GM18858 (cell line): ENCODE data around the gene TCF15.

Experiments
- ATAC-seq: cut with Tn5 transposase; IDR thresholded peaks from one replicate; pipeline ENCODE4 v1.9.1; 2021; ENCODE audit not compliant: unreplicated experiment

TCF15 gene, protein sequence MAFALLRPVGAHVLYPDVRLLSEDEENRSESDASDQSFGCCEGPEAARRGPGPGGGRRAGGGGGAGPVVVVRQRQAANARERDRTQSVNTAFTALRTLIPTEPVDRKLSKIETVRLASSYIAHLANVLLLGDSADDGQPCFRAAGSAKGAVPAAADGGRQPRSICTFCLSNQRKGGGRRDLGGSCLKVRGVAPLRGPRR

DNA sequence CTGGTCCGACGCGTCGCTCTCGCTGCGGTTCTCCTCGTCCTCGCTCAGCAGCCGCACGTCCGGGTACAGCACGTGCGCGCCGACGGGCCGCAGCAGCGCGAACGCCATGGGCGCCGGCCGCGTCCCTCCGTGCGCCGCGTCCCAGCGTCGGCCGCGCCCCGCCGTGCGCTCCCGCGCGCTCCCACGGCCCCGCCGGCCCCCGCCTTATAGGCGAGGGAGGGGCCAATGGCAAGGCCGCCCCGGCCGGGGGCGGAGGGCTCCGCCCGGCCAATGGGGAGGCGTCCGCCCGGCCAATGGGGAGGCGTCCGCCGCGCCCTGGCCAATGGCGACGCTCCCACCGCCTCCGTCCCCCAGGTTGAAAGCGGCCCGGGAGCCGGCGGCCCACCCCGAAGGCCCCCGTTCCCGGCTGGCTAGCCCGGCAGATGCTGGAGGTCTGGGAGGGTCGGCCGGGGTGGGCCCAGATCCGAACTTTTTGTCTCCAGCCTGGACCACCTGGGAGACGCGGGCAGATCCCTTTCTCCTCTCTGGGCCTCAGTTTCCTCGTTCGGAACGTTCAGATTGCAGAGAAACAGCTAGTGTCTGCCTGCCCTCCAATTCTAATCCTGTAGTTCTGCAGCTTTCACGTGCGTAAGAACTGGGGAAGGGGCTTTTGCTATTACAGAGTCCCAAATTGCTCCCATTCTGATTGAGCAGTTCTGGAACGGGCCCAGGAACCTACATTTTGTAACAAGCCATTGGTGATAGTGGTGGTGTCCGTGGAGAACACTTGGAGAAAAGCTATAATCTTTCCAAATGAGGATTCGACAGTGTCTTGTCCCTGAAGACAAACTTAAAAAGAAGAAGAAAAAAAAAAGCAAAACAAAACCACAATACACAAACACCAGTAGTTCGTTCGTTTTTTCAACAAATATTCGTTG lies at the start of gene TCF15:
Gene TCF15 (minus strand): TSS at position 180 of the 917 bp plus-strand sequence. CDS start 72 bp downstream, at position 108.
- ATAC-seq, result no peak

DNA sequence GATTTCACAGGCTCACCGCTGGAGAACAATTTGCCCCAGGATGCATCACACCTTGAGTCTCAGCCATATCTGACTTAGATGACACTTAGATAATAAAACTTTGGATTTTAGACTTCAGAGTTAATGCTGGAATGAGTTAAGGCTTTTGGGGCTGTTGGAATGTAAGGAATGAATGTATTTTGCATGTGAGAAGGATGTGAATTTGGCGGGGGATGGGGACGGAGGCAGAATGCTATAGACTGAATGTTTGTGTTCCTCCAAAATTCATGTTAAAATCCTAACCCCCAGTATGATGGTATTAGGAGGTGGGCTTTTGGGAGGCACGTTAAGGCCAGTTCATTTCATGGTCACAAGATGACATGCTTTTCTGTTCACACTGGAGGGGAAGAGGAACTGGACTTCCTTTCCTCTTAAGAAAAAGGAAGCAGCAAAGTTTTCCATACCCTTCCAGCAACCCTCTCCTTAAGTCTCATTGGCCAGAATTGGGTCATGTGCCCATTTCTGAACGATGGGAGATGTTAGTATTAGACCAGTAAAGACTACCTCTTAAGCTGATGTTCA lies 48.7 kb upstream of the TCF15 start:
- ATAC-seq, result no peak

- no peak for ATAC-seq
These were observed 48.1 kb upstream of the TCF15 start for GRCh38 chr20:658202-658601.

DNA sequence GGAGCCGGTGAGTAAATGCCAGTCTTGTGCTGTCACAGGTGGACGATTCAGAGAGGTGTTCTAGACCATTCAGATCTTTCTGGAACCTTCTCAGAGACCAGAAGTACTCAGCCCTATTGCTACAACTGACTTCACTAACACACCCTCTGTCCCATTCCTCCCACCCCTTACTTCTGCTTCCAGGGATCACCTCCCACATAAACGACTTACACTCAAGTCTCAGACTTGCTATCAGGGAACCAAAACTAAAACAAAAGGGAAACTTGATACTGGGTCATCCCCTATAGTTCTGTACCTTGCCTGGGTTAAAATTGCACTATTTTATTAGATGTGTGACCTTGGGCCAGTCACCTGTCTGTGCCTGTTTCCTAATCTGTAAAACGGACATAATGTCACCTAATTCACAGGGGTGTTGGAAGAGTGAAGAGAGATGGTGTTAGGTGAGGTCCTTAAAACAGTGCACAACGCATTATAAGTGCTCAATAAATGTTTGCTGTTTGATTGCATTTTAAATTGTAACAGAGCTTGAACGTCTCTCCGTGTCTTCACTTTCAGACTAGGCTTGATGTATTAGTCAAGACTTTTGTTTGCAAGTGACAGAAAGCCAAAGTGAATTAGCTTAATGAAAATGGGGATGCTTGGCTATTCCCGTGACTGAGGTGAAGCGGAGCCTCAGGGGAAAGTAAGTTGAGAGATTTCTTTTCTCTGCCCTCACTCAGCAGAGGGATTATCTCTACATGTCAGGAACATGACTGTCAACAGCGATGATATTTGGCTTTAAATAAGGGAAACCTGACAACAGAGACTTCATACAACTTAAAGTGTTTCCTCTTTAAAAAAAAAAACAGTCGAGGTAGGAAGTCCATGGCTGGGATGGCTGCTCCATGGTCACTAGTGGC lies 45.9 kb upstream of the TCF15 start:
- ATAC-seq, result no peak

GRCh38 chr20:654417-654750 lies 44.3 kb upstream of the TCF15 start:
- no peak for ATAC-seq

- ATAC-seq, result no peak
These were observed 43.7 kb upstream of the TCF15 start for GRCh38 chr20:653590-654416.

DNA sequence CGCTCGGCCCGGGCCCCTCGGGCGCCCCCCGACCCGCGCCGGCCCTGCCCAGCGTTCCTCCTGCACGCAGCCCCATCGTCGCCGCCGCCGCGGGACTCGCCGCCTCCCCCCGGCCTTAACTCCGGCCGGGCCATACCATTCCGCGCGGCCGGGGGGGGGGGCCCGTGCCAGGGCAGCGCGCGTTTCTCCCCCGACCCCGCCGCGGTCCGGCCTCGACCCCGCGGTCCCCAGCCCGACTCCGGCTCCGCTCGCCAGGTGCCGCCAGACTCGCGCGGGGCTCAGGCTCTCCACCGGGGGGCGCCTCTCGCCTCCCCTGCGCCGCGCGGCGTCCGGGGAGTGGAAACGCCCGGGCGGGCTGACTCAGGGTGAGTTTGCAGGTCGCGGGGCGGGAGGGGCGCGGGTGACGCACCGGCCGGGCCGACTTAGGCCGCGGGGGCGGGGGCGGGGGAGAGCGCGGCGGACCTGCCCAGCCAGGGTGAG lies 43.0 kb upstream of the TCF15 start, which contains the start of gene SRXN1:
Gene SRXN1 (minus strand): TSS at position 91 of the 480 bp plus-strand sequence. CDS start 15 bp downstream, at position 76.
- peak; percentile 83 for ATAC-seq

DNA sequence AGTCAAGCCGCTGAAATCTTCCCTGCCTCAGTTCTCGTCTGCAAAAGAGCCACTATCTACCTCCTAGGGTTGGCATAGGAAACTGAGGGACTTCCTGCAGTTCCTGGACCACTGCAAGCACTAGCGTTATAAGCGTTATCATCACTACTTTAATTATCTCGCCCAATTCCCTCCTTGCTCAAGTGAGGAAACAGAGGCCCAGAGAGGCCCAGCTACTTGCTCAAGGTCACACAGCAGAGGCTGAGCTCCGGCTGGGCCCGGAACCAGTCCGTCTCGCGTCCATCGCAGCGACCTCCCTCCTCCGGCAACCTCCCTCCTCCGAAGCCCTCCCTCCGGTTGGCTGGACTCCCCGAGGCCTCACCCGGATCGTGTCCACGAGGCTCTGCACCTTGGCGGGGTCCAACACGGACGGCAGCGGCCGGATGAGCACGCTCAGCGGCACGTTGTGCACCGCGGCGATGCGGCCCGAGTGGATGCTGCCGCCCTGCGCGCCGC lies 42.6 kb upstream of the TCF15 start:
- no peak for ATAC-seq

DNA sequence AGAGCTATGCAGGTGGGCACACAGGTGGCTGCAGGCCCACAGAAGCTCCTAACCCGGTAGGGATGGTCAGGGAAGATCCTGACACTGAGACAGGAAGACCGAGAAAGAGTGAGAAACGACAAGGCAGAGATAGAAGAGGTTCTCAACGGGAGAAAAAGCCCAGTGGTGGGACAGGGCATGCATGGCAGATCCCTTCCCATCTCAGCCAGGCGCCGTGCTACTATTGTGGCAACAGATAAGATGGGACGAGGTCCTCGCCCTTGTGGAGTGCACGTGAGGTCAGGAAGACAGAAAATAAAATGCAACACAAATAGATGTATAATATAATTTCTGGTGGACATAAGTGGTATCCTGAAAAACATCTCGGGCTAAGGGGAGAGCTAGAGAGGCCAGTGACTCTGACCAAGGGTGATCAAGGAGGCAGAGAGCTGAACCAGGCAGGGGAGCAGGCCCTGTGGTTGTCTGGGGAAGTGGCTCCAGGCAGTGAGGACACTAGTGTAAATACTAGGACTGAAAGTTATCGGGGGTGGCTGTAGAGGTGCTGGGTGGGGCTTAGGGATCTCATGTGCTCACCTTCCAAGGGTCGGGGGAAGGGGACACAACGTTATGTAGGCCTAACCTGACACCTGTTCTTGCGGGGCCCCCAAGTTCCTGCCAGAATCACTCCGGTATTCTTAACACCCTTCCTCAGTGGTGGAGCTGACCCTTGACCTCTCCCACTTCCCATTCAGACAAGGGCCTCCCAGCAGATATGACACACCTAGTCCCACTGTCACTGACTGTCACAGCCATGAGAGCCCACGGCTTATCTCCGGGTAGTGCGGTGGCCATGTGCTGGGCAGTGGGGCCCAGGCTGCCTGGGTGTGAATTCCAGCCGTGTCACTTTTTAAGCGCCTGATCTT lies 41.9 kb upstream of the TCF15 start:
- no peak for ATAC-seq

- ATAC-seq, result no peak
These were observed 40.8 kb upstream of the TCF15 start for GRCh38 chr20:650954-651353.

DNA sequence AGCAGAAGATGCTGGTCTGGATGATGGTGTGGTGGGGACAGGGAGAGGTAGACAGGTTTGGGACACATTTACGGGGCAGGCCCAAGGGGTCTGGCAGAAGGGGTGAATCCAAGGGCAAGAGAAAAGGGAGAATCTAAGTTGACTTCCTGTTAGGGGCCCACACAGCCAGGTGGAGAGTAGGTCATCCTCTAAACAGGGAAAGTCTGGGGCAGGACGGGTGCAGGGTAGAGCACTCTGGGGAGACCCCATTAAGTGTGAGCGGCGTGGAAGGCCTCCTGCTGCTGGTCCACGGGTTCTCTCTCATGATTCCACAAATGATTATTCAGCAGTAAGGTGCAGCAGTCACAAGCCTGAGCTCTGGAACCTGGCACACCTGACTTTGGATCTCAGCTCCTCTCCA lies 40.2 kb upstream of the TCF15 start:
- ATAC-seq, result no peak

GRCh38 chr20:647479-648019 lies 37.4 kb upstream of the TCF15 start:
- ATAC-seq, result no peak

GRCh38 chr20:646868-647233 lies 36.7 kb upstream of the TCF15 start:
- no peak for ATAC-seq

DNA sequence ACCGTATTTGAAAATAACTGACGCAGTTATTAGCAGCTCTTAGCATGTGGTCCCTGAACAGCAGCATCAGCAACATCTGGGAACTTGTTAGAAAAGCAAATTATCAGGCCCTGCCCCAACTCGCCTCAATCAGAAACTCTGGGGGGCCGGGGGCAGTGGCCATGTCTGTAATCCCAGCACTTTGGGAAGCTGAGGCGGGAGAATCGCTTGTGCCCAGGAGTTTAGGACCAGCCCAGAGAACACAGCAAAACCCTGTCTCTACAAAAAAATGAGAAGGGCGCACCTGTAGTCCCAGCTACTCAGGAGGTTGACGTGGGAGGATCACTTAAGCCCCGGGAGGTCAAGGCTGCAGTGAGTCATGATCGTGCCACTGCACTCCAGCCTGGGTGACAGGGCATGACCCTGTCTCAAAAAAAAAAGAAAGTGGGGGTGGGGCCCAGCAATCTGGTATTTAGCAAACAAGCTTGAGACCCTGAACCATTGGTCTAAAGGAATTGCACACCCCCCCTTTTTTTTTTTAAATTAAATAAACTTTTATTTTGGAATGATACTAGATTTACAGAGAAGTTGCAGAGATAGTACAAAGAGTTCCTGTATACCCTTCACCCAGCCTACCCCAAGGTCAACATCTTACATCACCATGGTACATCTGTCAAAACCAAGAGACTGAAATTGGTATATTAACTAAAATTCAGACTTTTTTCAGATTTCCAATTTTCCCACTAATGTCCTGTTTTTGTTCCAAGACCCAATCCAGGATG lies 36.2 kb upstream of the TCF15 start:
- no peak for ATAC-seq

DNA sequence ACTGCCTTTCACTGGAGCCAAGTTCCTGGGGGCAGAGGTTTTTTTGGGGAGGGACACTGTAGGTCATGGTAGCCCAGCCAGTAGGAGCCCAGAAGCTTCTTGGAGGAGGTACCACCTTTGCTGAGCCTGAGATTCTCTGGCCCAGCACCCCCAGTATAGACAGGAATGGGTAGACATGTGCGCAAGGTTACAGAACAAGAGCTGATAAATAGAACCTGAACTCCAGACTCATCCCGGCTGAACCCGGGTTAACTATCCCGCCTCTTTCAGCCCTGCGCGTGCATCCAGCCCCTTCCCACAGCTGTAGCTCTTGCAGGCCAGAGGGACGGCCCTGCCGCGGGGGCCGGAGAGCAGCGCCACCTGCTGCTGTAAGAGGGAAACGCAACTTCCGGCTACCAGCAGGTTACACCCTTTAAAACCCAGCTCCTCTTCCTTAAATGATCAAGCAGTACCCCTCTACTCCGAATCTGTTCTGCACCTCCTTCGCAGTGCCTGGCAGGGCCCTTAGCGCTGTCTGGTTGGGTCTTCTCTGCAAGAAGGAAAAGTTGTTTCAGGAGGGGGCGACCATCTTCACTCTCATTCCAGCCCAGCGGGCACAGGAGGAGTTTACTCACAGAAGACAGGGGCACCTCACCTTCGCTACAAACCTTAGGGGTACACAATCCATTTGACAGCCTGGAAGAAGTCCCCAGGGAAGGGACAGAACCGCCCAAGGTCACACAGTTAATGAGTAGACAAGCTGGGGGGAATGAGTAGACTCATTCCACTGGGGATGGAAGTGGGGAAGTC lies 35.4 kb upstream of the TCF15 start:
- peak; percentile 66 for ATAC-seq

DNA sequence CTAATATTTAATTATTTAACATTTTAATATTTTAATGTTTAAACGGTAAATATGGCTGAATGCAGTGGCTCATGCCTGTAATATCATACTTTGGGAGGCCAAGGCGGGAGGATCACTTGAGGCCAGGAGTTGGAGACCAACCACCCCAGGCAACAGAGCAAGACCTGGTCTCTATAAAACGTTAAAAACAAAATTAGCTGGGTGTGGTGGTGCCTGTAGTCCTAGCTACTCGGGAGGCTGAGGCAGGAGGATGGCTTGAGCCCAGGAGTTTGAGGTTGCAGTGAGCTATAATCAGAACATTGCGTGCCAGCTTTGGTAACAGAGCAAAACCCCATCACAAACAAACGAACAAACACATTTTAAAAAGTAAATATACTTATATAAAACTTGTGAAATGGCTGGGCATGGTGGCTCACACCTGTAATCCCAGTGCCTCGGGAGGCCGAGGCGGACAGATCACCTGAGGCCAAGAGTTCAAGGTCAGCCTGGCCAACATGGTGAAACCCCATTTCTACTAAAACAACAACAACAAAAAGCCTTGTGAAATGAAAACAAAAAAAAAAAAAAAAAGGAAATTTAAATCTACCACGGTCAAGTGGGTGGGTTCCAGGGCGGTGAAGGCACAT lies 34.7 kb upstream of the TCF15 start:
- no peak for ATAC-seq
